Gastrocnemius medialis (tissue), 4 donors: Measurements from ENCODE around the gene MX1. TPM values are rescaled to one million over a fixed set of nuclear protein-coding genes. Genes with fewer than 3 reads are reported as not detected.

Source experiments
- ATAC-seq, 2 donors: fragments of 150-250 bp; one replicate each; pipeline ENCODE4 v1.9.1; 2016
- DNase-seq, 2 donors: peaks; one replicate each; pipeline ENCODE4 v3.0.0-alpha.2; 2019
- H3K27ac ChIP-seq, 4 donors: fragments of 200-600 bp; sonication (generic); 1 replicate in 1 of 4; 2 replicates in 3 of 4; pipeline ENCODE4 v1.5.1; 2016 to 2018; ENCODE audit warnings: mild to moderate bottlenecking in 2 of 4, moderate library complexity in 1 of 4
- H3K27me3 ChIP-seq, 3 donors: fragments of 200-600 bp; sonication (generic) in 2 of 3; 1 replicate in 1 of 3; 2 replicates in 2 of 3; pipeline versions ENCODE4 v1.5.1 to v1.6.0; 2016 to 2019; ENCODE audit warnings: mild to moderate bottlenecking in 1 of 3, moderate library complexity in 1 of 3
- H3K36me3 ChIP-seq, 2 donors: fragments of 200-600 bp; sonication (generic) in 1 of 2; one replicate each; pipeline ENCODE4 v1.5.1; 2017 to 2018
- H3K4me1 ChIP-seq, 2 donors: fragments of 200-600 bp; sonication (generic) in 1 of 2; one replicate each; pipeline ENCODE4 v1.5.1; 2016 to 2017; ENCODE audit warnings: mild to moderate bottlenecking in 2 of 2
- H3K4me3 ChIP-seq, 4 donors: fragments of 200-600 bp; sonication (generic) in 3 of 4; 1 replicate in 1 of 4; 2 replicates in 3 of 4; pipeline ENCODE4 v1.5.1; 2016 to 2019; ENCODE audit warnings: mild to moderate bottlenecking in 2 of 4
- H3K9me3 ChIP-seq, 3 donors: fragments of 200-600 bp; sonication (generic) in 2 of 3; 1 replicate in 1 of 3; 2 replicates in 2 of 3; pipeline ENCODE4 v1.5.1; 2016 to 2019
- POLR2A ChIP-seq, 2 donors: fragments of 450-650 bp; IDR thresholded peaks; one replicate each; pipeline ENCODE4 v1.6.1; 2017; ENCODE audit warnings: antibody characterized with exemption in 2 of 2, mild to moderate bottlenecking in 2 of 2, moderate library complexity in 2 of 2
- in situ Hi-C, 4 donors: fragments of 200-750 bp; cut with MboI; loops; one replicate each; pipeline versions ENCODE4 v1.15.0 to v1.8.0; 2017; ENCODE audit warnings: low sequenced_read_pairs in 4 of 4
- intact Hi-C: fragments of 100-400 bp; cut with DNase I; formaldehyde crosslinking; loops from one replicate; pipeline ENCODE4 v1.15.1; 2023; ENCODE audit warnings: low total_unique reads
- total RNA-seq, 4 donors: library from RNA; depleted of rRNA; stranded (reverse); fragments of >200 nt; gene quantifications; one replicate each; pipeline versions ENCODE4 v1.1.0 to v1.2.3, GENCODE V29; 2016
- TF ChIP-seq, protein P1 (sequence below), 5 experiments: fragments of 450-650 bp in 3 of 5; fragments of 200-600 bp in 2 of 5; sonication (generic) in 2 of 5; IDR thresholded peaks in 4 of 5; conservative IDR thresholded peaks in 1 of 5; 1 replicate in 4 of 5; 2 replicates in 1 of 5; pipeline ENCODE4 v1.5.1; 2016 to 2019; ENCODE audit warnings: antibody characterized with exemption in 5 of 5, mild to moderate bottlenecking in 3 of 5, moderate library complexity in 3 of 5

Gene MX1
- total RNA-seq, 4 donors from 2014 or later: 2.5 to 10.0 (median 5.7) TPM

- no peak for TF ChIP-seq POLR2A (IDR thresholded peaks at IDR 0.05)
- TF ChIP-seq, protein P1, sequence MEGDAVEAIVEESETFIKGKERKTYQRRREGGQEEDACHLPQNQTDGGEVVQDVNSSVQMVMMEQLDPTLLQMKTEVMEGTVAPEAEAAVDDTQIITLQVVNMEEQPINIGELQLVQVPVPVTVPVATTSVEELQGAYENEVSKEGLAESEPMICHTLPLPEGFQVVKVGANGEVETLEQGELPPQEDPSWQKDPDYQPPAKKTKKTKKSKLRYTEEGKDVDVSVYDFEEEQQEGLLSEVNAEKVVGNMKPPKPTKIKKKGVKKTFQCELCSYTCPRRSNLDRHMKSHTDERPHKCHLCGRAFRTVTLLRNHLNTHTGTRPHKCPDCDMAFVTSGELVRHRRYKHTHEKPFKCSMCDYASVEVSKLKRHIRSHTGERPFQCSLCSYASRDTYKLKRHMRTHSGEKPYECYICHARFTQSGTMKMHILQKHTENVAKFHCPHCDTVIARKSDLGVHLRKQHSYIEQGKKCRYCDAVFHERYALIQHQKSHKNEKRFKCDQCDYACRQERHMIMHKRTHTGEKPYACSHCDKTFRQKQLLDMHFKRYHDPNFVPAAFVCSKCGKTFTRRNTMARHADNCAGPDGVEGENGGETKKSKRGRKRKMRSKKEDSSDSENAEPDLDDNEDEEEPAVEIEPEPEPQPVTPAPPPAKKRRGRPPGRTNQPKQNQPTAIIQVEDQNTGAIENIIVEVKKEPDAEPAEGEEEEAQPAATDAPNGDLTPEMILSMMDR (IDR thresholded peaks at IDR 0.05 in 4 of 5, conservative IDR thresholded peaks at IDR 0.05 in 1 of 5): no peak
- no peaks in the 10 kb centered on the region for H3K27me3 ChIP-seq
- H3K27ac ChIP-seq: no peak overlapping the region
- ATAC-seq (no peak), DNase-seq (no peak)
- no peaks in the 10 kb centered on the region for H3K9me3 ChIP-seq
- intact Hi-C loops: no loop called here
- in situ Hi-C loops: no loop called here
- H3K4me3 ChIP-seq: no peak overlapping the region
- no peaks in the 10 kb centered on the region for H3K4me1 ChIP-seq
- no peaks in the 10 kb centered on the region for H3K36me3 ChIP-seq
Observed at GRCh38 chr21:41442481-41443186, 16.6 kb downstream of the MX1 start.

- in situ Hi-C loops: no loop called here
- DNase-seq (no peak), ATAC-seq (no peak)
- Histone ChIP-seq H3K9me3 (no peaks in the 10 kb centered on the region), H3K4me3 (no peak overlapping the region), H3K4me1 (no peaks in the 10 kb centered on the region), H3K27ac (no peak overlapping the region), H3K36me3 (no peaks in the 10 kb centered on the region), H3K27me3 (no peaks in the 10 kb centered on the region)
- intact Hi-C loops: no loop called here
- TF ChIP-seq, protein P1 (IDR thresholded peaks at IDR 0.05 in 4 of 5, conservative IDR thresholded peaks at IDR 0.05 in 1 of 5): no peak
- TF ChIP-seq POLR2A (IDR thresholded peaks at IDR 0.05): no peak
Observed at GRCh38 chr21:41443562-41443961, 17.5 kb downstream of the MX1 start.

DNA sequence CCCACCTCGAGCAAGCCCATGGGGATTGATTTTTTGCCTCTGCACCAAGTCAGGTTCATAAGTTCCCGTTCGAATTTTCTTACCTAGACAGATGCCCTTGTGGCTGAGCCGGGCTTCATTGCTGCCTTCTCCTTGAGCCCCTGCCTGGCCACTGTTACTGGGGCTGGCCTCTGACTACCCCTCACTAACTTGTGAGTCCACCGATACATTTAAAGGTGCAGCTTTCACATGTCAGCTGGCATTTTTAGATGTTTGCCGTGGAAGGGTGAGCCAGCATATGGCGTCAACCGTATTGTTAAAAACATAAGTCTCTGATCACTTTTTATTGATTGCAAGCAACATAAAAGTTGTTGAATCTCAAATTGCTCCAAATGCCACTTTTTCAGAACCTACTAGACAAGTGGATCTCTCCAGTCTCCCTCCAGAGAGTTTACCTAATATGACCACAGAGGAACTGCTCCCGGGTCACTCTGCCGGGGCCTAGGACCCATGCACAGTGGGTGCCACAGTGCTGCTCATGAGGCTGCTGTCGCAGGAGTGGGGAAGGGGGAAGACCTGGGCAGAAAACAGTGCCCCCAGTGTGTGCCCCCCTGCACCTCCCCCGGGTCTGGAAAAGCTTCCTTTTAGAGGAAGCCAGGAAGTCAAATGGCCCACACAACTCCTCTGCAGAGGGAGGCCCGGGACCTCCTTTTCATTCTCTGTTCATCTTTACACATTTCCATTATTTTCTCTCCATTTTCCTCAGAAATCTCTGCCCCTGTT lies 18.8 kb downstream of the MX1 start:
- H3K9me3 ChIP-seq: no peaks in the 10 kb centered on the region
- no peak overlapping the region for H3K27ac ChIP-seq
- no peak overlapping the region for H3K4me3 ChIP-seq
- no peaks in the 10 kb centered on the region for H3K4me1 ChIP-seq
- DNase-seq (no peak), ATAC-seq (no peak)
- intact Hi-C loops (no loop called here), in situ Hi-C loops (no loop called here)
- no peak for TF ChIP-seq POLR2A (IDR thresholded peaks at IDR 0.05)
- TF ChIP-seq, protein P1 (IDR thresholded peaks at IDR 0.05 in 4 of 5, conservative IDR thresholded peaks at IDR 0.05 in 1 of 5): no peak
- no peaks in the 10 kb centered on the region for H3K36me3 ChIP-seq
- no peaks in the 10 kb centered on the region for H3K27me3 ChIP-seq

DNA sequence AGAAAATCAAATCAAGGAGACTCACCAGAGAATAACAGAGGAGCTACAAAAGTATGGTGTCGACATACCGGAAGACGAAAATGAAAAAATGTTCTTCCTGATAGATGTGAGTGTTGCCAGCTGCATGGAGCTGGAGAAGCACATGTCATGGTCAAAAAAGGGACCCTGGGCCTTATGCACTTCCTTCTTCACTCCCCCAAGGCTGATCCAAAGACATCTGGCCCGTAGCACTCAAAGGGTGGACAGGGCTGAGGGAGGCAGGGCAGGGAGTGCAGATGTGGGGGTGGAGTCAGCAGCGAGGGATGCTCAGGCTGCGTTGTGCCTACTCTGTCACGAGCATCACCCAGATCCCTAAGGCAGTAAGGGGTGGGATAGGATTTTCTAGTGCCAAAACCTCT lies 19.4 kb downstream of the MX1 start:
- Histone ChIP-seq H3K27me3 (no peaks in the 10 kb centered on the region), H3K27ac (no peak overlapping the region), H3K4me3 (no peak overlapping the region), H3K36me3 (no peaks in the 10 kb centered on the region), H3K4me1 (no peaks in the 10 kb centered on the region), H3K9me3 (no peaks in the 10 kb centered on the region)
- in situ Hi-C loops (no loop called here), intact Hi-C loops (no loop called here)
- TF ChIP-seq, protein P1 (IDR thresholded peaks at IDR 0.05 in 4 of 5, conservative IDR thresholded peaks at IDR 0.05 in 1 of 5): no peak
- TF ChIP-seq POLR2A (IDR thresholded peaks at IDR 0.05): no peak
- no peak for DNase-seq
- no peak for ATAC-seq
